ENCODE results near the gene RPL10. TPM values are rescaled to one million over a fixed set of nuclear protein-coding genes. Genes with fewer than 3 reads are reported as not detected.
A peak's percentile ranks its signal among the peaks of the same experiment; 100 is the strongest.

Gene RPL10
- total and polyA plus RNA-seq, 2 of the 13 experiments (the other 11 are each of a cell fraction or from before 2014, with no cell fraction given), result 2,381 to 4,713 TPM

- TF ChIP-seq ZFX (CRISPR knock-in tag; IDR thresholded peaks at IDR 0.05; ENCODE audit: low read depth) (peak; percentile 69), MTA1 (CRISPR knock-in tag; IDR thresholded peaks at IDR 0.05; ENCODE audit: borderline replicate concordance) (no peak), ZBTB38 (CRISPR knock-in tag; IDR thresholded peaks at IDR 0.05) (no peak), SCMH1 (CRISPR knock-in tag; IDR thresholded peaks at IDR 0.05; ENCODE audit: borderline replicate concordance) (no peak), RNF219 (CRISPR knock-in tag; IDR thresholded peaks at IDR 0.05) (no peak), ZNF674 (CRISPR knock-in tag; IDR thresholded peaks at IDR 0.05; ENCODE audit: low read depth) (no peak), IKZF1 (IDR thresholded peaks at IDR 0.05) (no peak), ZNF18 (CRISPR knock-in tag; IDR thresholded peaks at IDR 0.05; ENCODE audit: insufficient replicate concordance) (peak; percentile 64), TBX3 (IDR thresholded peaks at IDR 0.05; ENCODE audit: borderline replicate concordance) (no peak), ZNF737 (CRISPR knock-in tag; IDR thresholded peaks at IDR 0.05; ENCODE audit: borderline replicate concordance) (no peak), AHDC1 (CRISPR knock-in tag; IDR thresholded peaks at IDR 0.05; ENCODE audit: borderline replicate concordance) (no peak), ZNF317 (CRISPR knock-in tag; IDR thresholded peaks at IDR 0.05) (no peak), ZBTB1 (CRISPR knock-in tag; IDR thresholded peaks at IDR 0.05; ENCODE audit: borderline replicate concordance) (no peak), ZNF761 (CRISPR knock-in tag; conservative IDR thresholded peaks at IDR 0.05) (no peak), PHB2 (IDR thresholded peaks at IDR 0.05; ENCODE audit: partially characterized antibody) (no peak), ZNF639 (CRISPR knock-in tag; conservative IDR thresholded peaks at IDR 0.05) (no peak), SNAPC5 (CRISPR knock-in tag; IDR thresholded peaks at IDR 0.05; ENCODE audit: borderline replicate concordance) (no peak)
Measured at GRCh38 chrX:154401045-154401799, 3.0 kb downstream of the RPL10 start (continued).

Data from HepG2 (cell line).